A549 (cell line): ENCODE results near the gene POPDC2. TPM values are rescaled to one million over a fixed set of nuclear protein-coding genes. Genes with fewer than 3 reads are reported as not detected.

Experiments
- ATAC-seq, 2 experiments: fragments of 200-7000 bp in 1 of 2; fragments of >200 bp in 1 of 2; cut with Nextera tagmentation in 1 of 2; cut with Tn5 transposase in 1 of 2; 3 replicates each; pipeline versions ENCODE4 v1.8.0 to v1.9.1; 2018 to 2020; ENCODE audit warnings: mild to moderate bottlenecking in 1 of 2, moderate library complexity in 1 of 2
- CTCF ChIA-PET: fragments of 300-600 bp; sonication (Branson Sonifier 250); formaldehyde crosslinking; extraction: SDS; loops from one replicate; lab custom pipeline; 2021; ENCODE audit warnings: antibody characterized with exemption, inconsistent platforms; lab: Yijun Ruan, JAX
- POLR2A ChIA-PET: fragments of 350-600 bp; formaldehyde crosslinking; extraction: SDS; loops from one replicate; lab custom pipeline; 2021; ENCODE audit warnings: antibody characterized with exemption, inconsistent platforms; lab: Yijun Ruan, JAX
- DNase-seq, 2 experiments: peaks; one replicate each; pipeline versions ENCODE4 v3.0.0 to v3.0.0-alpha.2; 2011 to 2016; ENCODE audit warnings: low read depth in 1 of 2, low spot score in 1 of 2
- FAIRE-seq: peaks from 2 replicates; lab custom pipeline; 2011; peaks lifted over from hg19 to GRCh38; lab: Jason Lieb, UNC
- H3K27ac ChIP-seq, 2 experiments: fragments of >200 bp; sonication (Bioruptor Twin); formaldehyde crosslinking; 3 replicates each; pipeline ENCODE4 v1.5.1; 2016 to 2017
- H3K4me1 ChIP-seq: fragments of >200 bp; sonication (Bioruptor Twin); formaldehyde crosslinking; 3 replicates; pipeline ENCODE4 v1.6.1; 2016
- H3K4me2 ChIP-seq: fragments of >200 bp; sonication (Bioruptor Twin); formaldehyde crosslinking; 3 replicates; pipeline ENCODE4 v1.6.1; 2016
- H3K4me3 ChIP-seq: fragments of >200 bp; sonication (Bioruptor Twin); formaldehyde crosslinking; 3 replicates; pipeline ENCODE4 v1.5.1; 2016
- H3K9me3 ChIP-seq: fragments of >200 bp; sonication (Bioruptor Twin); formaldehyde crosslinking; 3 replicates; pipeline ENCODE4 v1.6.1; 2016
- BCL3 ChIP-seq: fragments of >200 bp; sonication (Bioruptor Twin); formaldehyde crosslinking; IDR thresholded peaks from 3 replicates; pipeline ENCODE4 v1.6.1; 2016
- BHLHE40 ChIP-seq: IDR thresholded peaks from 2 replicates; pipeline ENCODE4 v1.6.1; 2012; ENCODE audit warnings: low read depth, low read length, inconsistent platforms
- CBX8 ChIP-seq: fragments of 200-600 bp; sonication (generic); IDR thresholded peaks from 2 replicates; pipeline ENCODE4 v1.6.1; 2016
- CEBPB ChIP-seq, 2 experiments: fragments of >200 bp in 1 of 2; sonication (Bioruptor Twin) in 1 of 2; formaldehyde crosslinking in 1 of 2; IDR thresholded peaks; 2 replicates each; pipeline ENCODE4 v1.6.1; 2012 to 2016
- CTCF ChIP-seq: fragments of >200 bp; sonication (Bioruptor Twin); formaldehyde crosslinking; IDR thresholded peaks from 3 replicates; pipeline ENCODE4 v1.5.1; 2016
- E2F6 ChIP-seq: IDR thresholded peaks from 2 replicates; pipeline ENCODE4 v1.6.1; 2012; ENCODE audit warnings: low read depth, borderline replicate concordance
- EHF ChIP-seq: fragments of 250-450 bp; sonication (Bioruptor Pico); IDR thresholded peaks from 2 replicates; pipeline ENCODE4 v1.5.0; 2020; ENCODE audit warnings: mild to moderate bottlenecking
- EHMT2 ChIP-seq: fragments of 200-600 bp; sonication (generic); IDR thresholded peaks from 2 replicates; pipeline ENCODE4 v1.6.1; 2016; ENCODE audit warnings: antibody characterized with exemption, low read depth, mild to moderate bottlenecking, moderate library complexity
- EP300 ChIP-seq, 2 experiments: fragments of >200 bp; sonication (Bioruptor Twin); formaldehyde crosslinking; IDR thresholded peaks; 2 replicates in 1 of 2; 3 replicates in 1 of 2; pipeline ENCODE4 v1.6.1; 2016 to 2017
- ESRRA ChIP-seq: fragments of 150-350 bp; IDR thresholded peaks from 2 replicates; pipeline ENCODE4 v1.6.1; 2014; ENCODE audit warnings: mild to moderate bottlenecking, low read length, borderline replicate concordance
- FOSB ChIP-seq: fragments of 250-450 bp; sonication (Bioruptor Pico); IDR thresholded peaks from 2 replicates; pipeline ENCODE4 v1.5.0; 2020; ENCODE audit warnings: mild to moderate bottlenecking, moderate library complexity
- FOSL2 ChIP-seq, 2 experiments: fragments of 450-650 bp in 1 of 2; fragments of >200 bp in 1 of 2; sonication (Bioruptor Twin) in 1 of 2; formaldehyde crosslinking; IDR thresholded peaks; 2 replicates each; pipeline versions ENCODE4 v1.5.0 to v1.6.1; 2016 to 2020; ENCODE audit warnings: mild to moderate bottlenecking in 1 of 2, moderate library complexity in 1 of 2
- FOXS1 ChIP-seq: fragments of 250-450 bp; sonication (Bioruptor Pico); IDR thresholded peaks from 2 replicates; pipeline ENCODE4 v1.5.0; 2020; ENCODE audit warnings: mild to moderate bottlenecking, moderate library complexity
- GATA3 ChIP-seq: IDR thresholded peaks from 2 replicates; pipeline ENCODE4 v1.6.1; 2012; ENCODE audit warnings: borderline replicate concordance
- HDAC2 ChIP-seq: fragments of 200-600 bp; sonication (generic); IDR thresholded peaks from 2 replicates; pipeline ENCODE4 v1.6.1; 2016
- HMGXB4 ChIP-seq: fragments of 250-450 bp; sonication (Bioruptor Pico); IDR thresholded peaks from 2 replicates; pipeline ENCODE4 v1.5.0; 2021; ENCODE audit warnings: mild to moderate bottlenecking, moderate library complexity, borderline replicate concordance
- HOXA7 ChIP-seq: fragments of 250-450 bp; sonication (Bioruptor Pico); IDR thresholded peaks from 2 replicates; pipeline ENCODE4 v1.5.0; 2020; ENCODE audit warnings: mild to moderate bottlenecking, moderate library complexity
- HOXB5 ChIP-seq: fragments of 250-450 bp; sonication (Bioruptor Pico); IDR thresholded peaks from 2 replicates; pipeline ENCODE4 v1.5.0; 2020; ENCODE audit warnings: mild to moderate bottlenecking, moderate library complexity
- KDM5A ChIP-seq: fragments of 200-600 bp; sonication (generic); IDR thresholded peaks from 2 replicates; pipeline ENCODE4 v1.6.1; 2016; ENCODE audit warnings: antibody characterized with exemption, mild to moderate bottlenecking
- MAFK ChIP-seq: fragments of 450-650 bp; IDR thresholded peaks from 2 replicates; pipeline ENCODE4 v1.6.1; 2014; ENCODE audit not compliant: partially characterized antibody
- MAZ ChIP-seq: fragments of 150-350 bp; IDR thresholded peaks from 2 replicates; pipeline ENCODE4 v1.6.1; 2014; ENCODE audit warnings: antibody characterized with exemption, low read depth, low read length, borderline replicate concordance
- MYC ChIP-seq: IDR thresholded peaks from 2 replicates; pipeline ENCODE4 v1.6.1; 2012; ENCODE audit warnings: mild to moderate bottlenecking, inconsistent platforms, low read length, improper control_type of control experiment, borderline replicate concordance
- NFE2L2 ChIP-seq: fragments of 150-350 bp; conservative IDR thresholded peaks from 2 replicates; pipeline ENCODE4 v1.6.1; 2014; ENCODE audit warnings: low read length
- NPAS2 ChIP-seq: fragments of 250-450 bp; sonication (Bioruptor Pico); IDR thresholded peaks from 2 replicates; pipeline ENCODE4 v1.8.0; 2022; ENCODE audit warnings: mild to moderate bottlenecking, moderate library complexity, borderline replicate concordance
- POLR2A ChIP-seq: IDR thresholded peaks from 2 replicates; pipeline ENCODE4 v1.6.1; 2012; ENCODE audit warnings: mild to moderate bottlenecking, low read length
- RARB ChIP-seq: fragments of 250-450 bp; sonication (Bioruptor Pico); IDR thresholded peaks from 2 replicates; pipeline ENCODE4 v1.8.0; 2021; ENCODE audit warnings: mild to moderate bottlenecking, moderate library complexity
- RCOR1 ChIP-seq: fragments of 150-350 bp; IDR thresholded peaks from 2 replicates; pipeline ENCODE4 v1.6.1; 2014; ENCODE audit warnings: antibody characterized with exemption, low read length, low read depth
- RFX5 ChIP-seq: fragments of 450-650 bp; IDR thresholded peaks from 2 replicates; pipeline ENCODE4 v1.7.1; 2014; ENCODE audit warnings: antibody characterized with exemption, mild to moderate bottlenecking, moderate library complexity
- SREBF2 ChIP-seq: fragments of 450-650 bp; IDR thresholded peaks from 2 replicates; pipeline ENCODE4 v1.6.1; 2014; ENCODE audit warnings: mild to moderate bottlenecking, moderate library complexity
- TFCP2L1 ChIP-seq: fragments of 250-450 bp; sonication (Bioruptor Pico); IDR thresholded peaks from 2 replicates; pipeline ENCODE4 v1.5.0; 2021; ENCODE audit warnings: mild to moderate bottlenecking
- ZC3H11A ChIP-seq: fragments of 450-650 bp; IDR thresholded peaks from 2 replicates; pipeline ENCODE4 v1.6.1; 2014; ENCODE audit warnings: antibody characterized with exemption, mild to moderate bottlenecking
- ZNF302 ChIP-seq: fragments of 250-450 bp; sonication (Bioruptor Pico); IDR thresholded peaks from 2 replicates; pipeline ENCODE4 v1.9.0; 2021; ENCODE audit warnings: inconsistent platforms, mild to moderate bottlenecking, moderate library complexity
- ZSCAN20 ChIP-seq: fragments of 250-450 bp; sonication (Bioruptor Pico); IDR thresholded peaks from 2 replicates; pipeline ENCODE4 v1.8.0; 2022; ENCODE audit warnings: mild to moderate bottlenecking, moderate library complexity
- WGBS: methylation state at CpG from one replicate; pipeline ENCODE4 v1.1.6; 2017; ENCODE audit errors: missing lambda C conversion rate; 5-methylcytosine and 5-hydroxymethylcytosine counted together
- polyA plus RNA-seq, 4 experiments: library from polyadenylated mRNA; depleted of rRNA in 3 of 4; stranded (reverse); fragments of >200 nt; fragmentation: RNase III in 1 of 4; extraction: RNeasy Plus Mini Kit Qiagen cat#74134 plus additional on column Dnase treatment in 1 of 4; gene quantifications; 2 replicates in 3 of 4; 3 replicates in 1 of 4; pipeline ENCODE4 v1.2.3, GENCODE V29; 2011 to 2017

The POPDC2 gene
- polyA plus RNA-seq, 2 of the 4 experiments (the other 2 are of a cell fraction) = 0.17 to 0.62 TPM

- Histone ChIP-seq H3K4me3 (no peak overlapping the region), H3K4me2 (no peak overlapping the region), H3K4me1 (no peaks in the 10 kb centered on the region), H3K9me3 (no peaks in the 10 kb centered on the region), H3K27ac (no peak overlapping the region)
- WGBS = 77% methylated on average over 7 of the region's 7 CpGs
- DNase-seq = no peak
- no peak for ATAC-seq
- ChIA-PET CTCF (interaction anchor here (1.1 kb wide), 1 partner anchor 28 kb away, joined by 3 read pairs; no protein-coding TSS in a partner anchor), POLR2A (no interaction called here)
- TF ChIP-seq RARB (CRISPR knock-in tag) = no peak
- TF ChIP-seq HOXA7 (CRISPR knock-in tag) = no peak
- TF ChIP-seq NPAS2 (CRISPR knock-in tag) = no peak
- no peak for TF ChIP-seq MAFK
- no peak for TF ChIP-seq EHMT2
- no peak for TF ChIP-seq ZSCAN20
- TF ChIP-seq GATA3 = no peak
- no peak for TF ChIP-seq RFX5
- no peak for TF ChIP-seq BHLHE40
- TF ChIP-seq HOXB5 (CRISPR knock-in tag) = no peak
- no peak for TF ChIP-seq ZC3H11A
- no peak for TF ChIP-seq SREBF2
- TF ChIP-seq CEBPB (IDR thresholded peaks at IDR 0.05) = no peak
- TF ChIP-seq FOSL2 (IDR thresholded peaks at IDR 0.05) = no peak
- no peak for TF ChIP-seq FOSL2 (CRISPR knock-in tag; IDR thresholded peaks at IDR 0.05)
- TF ChIP-seq RCOR1 = no peak
- no peak for TF ChIP-seq E2F6
- TF ChIP-seq EP300 (IDR thresholded peaks at IDR 0.05) = no peak
- TF ChIP-seq MYC = no peak
- no peak for TF ChIP-seq HMGXB4
- TF ChIP-seq FOXS1 (CRISPR knock-in tag) = no peak
- no peak for FAIRE-seq
These were observed 7.9 kb downstream of the POPDC2 start for GRCh38 chr3:119652306-119653033.

GRCh38 chr3:119649761-119650160, 10.6 kb downstream of the POPDC2 start:
- Histone ChIP-seq H3K4me3 (no peak overlapping the region), H3K9me3 (no peaks in the 10 kb centered on the region), H3K4me1 (no peaks in the 10 kb centered on the region), H3K4me2 (no peak overlapping the region), H3K27ac (no peak overlapping the region)
- ChIA-PET CTCF (no interaction called here), POLR2A (no interaction called here)
- FAIRE-seq = no peak
- no peak for DNase-seq
- WGBS = 35% methylated on average over 3 of the region's 3 CpGs
- TF ChIP-seq FOSB (CRISPR knock-in tag) (no peak), CBX8 (no peak), HDAC2 (no peak), MAZ (no peak), CEBPB (IDR thresholded peaks at IDR 0.05) (no peak), E2F6 (no peak), ESRRA (no peak), ZC3H11A (no peak), CTCF (no peak), KDM5A (no peak), EHF (CRISPR knock-in tag) (no peak), MYC (no peak), BCL3 (no peak), POLR2A (no peak), HOXA7 (CRISPR knock-in tag) (no peak), ZNF302 (CRISPR knock-in tag) (no peak), RARB (CRISPR knock-in tag) (no peak), NFE2L2 (no peak), TFCP2L1 (no peak), NPAS2 (CRISPR knock-in tag) (no peak)
- no peak for ATAC-seq
